ENCODE measurements around the gene TTBK2.
A peak's percentile ranks its signal among the peaks of the same experiment; 100 is the strongest.

Gene TTBK2

GRCh38 chr15:42933886-42934667 is 13.5 kb upstream of the TTBK2 start:
- WGBS, 2 donors (ENCODE audit: extremely low coverage in 2 of 2, insufficient read length in 2 of 2, insufficient replicate concordance in 1 of 2), result no CpG with 5 or more reads among the region's 7 CpGs

GRCh38 chr15:42932833-42933515 is 12.4 kb upstream of the TTBK2 start:
- DNase-seq (ENCODE audit: low spot score), result no peak
- Histone ChIP-seq H3K18ac (ENCODE audit: low read length) (no peak overlapping the region), H2BK120ac (ENCODE audit: low read depth, low read length) (no peak overlapping the region), H3K9ac (ENCODE audit: low read depth, low read length, poor library complexity) (no peak overlapping the region), H3K23ac (ENCODE audit: low read depth, low read length, poor library complexity) (no peak overlapping the region), H4K91ac (ENCODE audit: low read depth, low read length, poor library complexity) (no peak overlapping the region), H3K27me3 (ENCODE audit: control insufficient read depth in 3 of 3, insufficient read depth in 3 of 3, low read depth in 1 of 3, low read length in 3 of 3) (no peaks in the 10 kb centered on the region), H3K4me1 (ENCODE audit: control insufficient read depth in 2 of 2, insufficient read depth in 1 of 2, low read depth in 1 of 2, low read length in 2 of 2) (no peaks in the 10 kb centered on the region), H3K79me1 (ENCODE audit: low read depth, low read length) (no peaks in the 10 kb centered on the region), H2AK5ac (ENCODE audit: low read depth, low read length) (no peak overlapping the region), H3K14ac (ENCODE audit: low read length) (no peak overlapping the region), H3K4ac (ENCODE audit: low read length) (no peak overlapping the region), H2BK15ac (ENCODE audit: low read length) (no peak overlapping the region), H3K4me2 (ENCODE audit: insufficient read depth, low read length, poor library complexity, severe bottlenecking) (no peak overlapping the region), H3K9me3 (replicated peaks in 1 of 2; ENCODE audit: control insufficient read depth in 2 of 2, insufficient read depth in 1 of 2, low read depth in 1 of 2, low read length in 2 of 2) (peaks cover 0 to 2% of the 10 kb centered on the region in 2 donors), H3K4me3 (ENCODE audit: low read length in 2 of 2) (no peak overlapping the region), H3K27ac (replicated peaks; ENCODE audit: low read length) (no peak overlapping the region), H3K36me3 (replicated peaks in 1 of 2; ENCODE audit: control insufficient read depth in 2 of 2, insufficient read depth in 2 of 2, low read length in 2 of 2) (no peaks in the 10 kb centered on the region), H2BK12ac (ENCODE audit: low read length) (no peak overlapping the region), H4K8ac (ENCODE audit: low read depth, low read length) (no peak overlapping the region), H2AFZ (ENCODE audit: low read length) (peak overlapping the region; percentile 51), H2BK5ac (ENCODE audit: low read length) (no peak overlapping the region)
- WGBS, 2 donors (ENCODE audit: extremely low coverage in 2 of 2, insufficient read length in 2 of 2, insufficient replicate concordance in 1 of 2), result no CpG with 5 or more reads among the region's 2 CpGs

More at GRCh38 chr15:42933886-42934667, 13.5 kb upstream of the TTBK2 start:
- Histone ChIP-seq H2BK12ac (ENCODE audit: low read length) (no peak overlapping the region), H4K8ac (ENCODE audit: low read depth, low read length) (no peak overlapping the region), H3K27ac (replicated peaks; ENCODE audit: low read length) (no peak overlapping the region), H4K91ac (ENCODE audit: low read depth, low read length, poor library complexity) (no peak overlapping the region), H2AFZ (ENCODE audit: low read length) (no peak overlapping the region), H3K79me1 (ENCODE audit: low read depth, low read length) (no peaks in the 10 kb centered on the region), H3K4me2 (ENCODE audit: insufficient read depth, low read length, poor library complexity, severe bottlenecking) (no peak overlapping the region), H3K27me3 (ENCODE audit: control insufficient read depth in 3 of 3, insufficient read depth in 3 of 3, low read depth in 1 of 3, low read length in 3 of 3) (no peaks in the 10 kb centered on the region), H3K4me1 (ENCODE audit: control insufficient read depth in 2 of 2, insufficient read depth in 1 of 2, low read depth in 1 of 2, low read length in 2 of 2) (no peaks in the 10 kb centered on the region), H3K4ac (ENCODE audit: low read length) (no peak overlapping the region), H2AK5ac (ENCODE audit: low read depth, low read length) (no peak overlapping the region), H3K9me3 (replicated peaks in 1 of 2; ENCODE audit: control insufficient read depth in 2 of 2, insufficient read depth in 1 of 2, low read depth in 1 of 2, low read length in 2 of 2) (peaks cover 0 to 2% of the 10 kb centered on the region in 2 donors), H3K23ac (ENCODE audit: low read depth, low read length, poor library complexity) (no peak overlapping the region), H3K18ac (ENCODE audit: low read length) (no peak overlapping the region), H3K36me3 (replicated peaks in 1 of 2; ENCODE audit: control insufficient read depth in 2 of 2, insufficient read depth in 2 of 2, low read length in 2 of 2) (no peaks in the 10 kb centered on the region), H3K14ac (ENCODE audit: low read length) (no peak overlapping the region), H3K4me3 (ENCODE audit: low read length in 2 of 2) (no peak overlapping the region), H3K9ac (ENCODE audit: low read depth, low read length, poor library complexity) (no peak overlapping the region), H2BK120ac (ENCODE audit: low read depth, low read length) (no peak overlapping the region), H2BK15ac (ENCODE audit: low read length) (no peak overlapping the region), H2BK5ac (ENCODE audit: low read length) (no peak overlapping the region)
- DNase-seq (ENCODE audit: low spot score), result no peak

- H3K18ac ChIP-seq (ENCODE audit: low read length), result no peak overlapping the region
- no peak overlapping the region for H3K27ac ChIP-seq (replicated peaks; ENCODE audit: low read length)
- no peak overlapping the region for H3K4me2 ChIP-seq (ENCODE audit: insufficient read depth, low read length, poor library complexity, severe bottlenecking)
- H2BK15ac ChIP-seq (ENCODE audit: low read length), result no peak overlapping the region
- H2BK12ac ChIP-seq (ENCODE audit: low read length), result no peak overlapping the region
- H4K8ac ChIP-seq (ENCODE audit: low read depth, low read length), result no peak overlapping the region
- no peak overlapping the region for H2AK5ac ChIP-seq (ENCODE audit: low read depth, low read length)
- peaks cover 0 to 2% of the 10 kb centered on the region in 2 donors for H3K9me3 ChIP-seq (replicated peaks in 1 of 2; ENCODE audit: control insufficient read depth in 2 of 2, insufficient read depth in 1 of 2, low read depth in 1 of 2, low read length in 2 of 2)
- H3K23ac ChIP-seq (ENCODE audit: low read depth, low read length, poor library complexity), result no peak overlapping the region
- no peak overlapping the region for H2BK5ac ChIP-seq (ENCODE audit: low read length)
- no CpG with 5 or more reads among the region's 7 CpGs for WGBS, 2 donors (ENCODE audit: extremely low coverage in 2 of 2, insufficient read length in 2 of 2, insufficient replicate concordance in 1 of 2)
- H3K27me3 ChIP-seq (ENCODE audit: control insufficient read depth in 3 of 3, insufficient read depth in 3 of 3, low read depth in 1 of 3, low read length in 3 of 3), result no peaks in the 10 kb centered on the region
- H3K4me1 ChIP-seq (ENCODE audit: control insufficient read depth in 2 of 2, insufficient read depth in 1 of 2, low read depth in 1 of 2, low read length in 2 of 2), result no peaks in the 10 kb centered on the region
- H3K9ac ChIP-seq (ENCODE audit: low read depth, low read length, poor library complexity), result no peak overlapping the region
- H3K14ac ChIP-seq (ENCODE audit: low read length), result no peak overlapping the region
- H4K91ac ChIP-seq (ENCODE audit: low read depth, low read length, poor library complexity), result no peak overlapping the region
- H3K4me3 ChIP-seq (ENCODE audit: low read length in 2 of 2), result no peak overlapping the region
- H2AFZ ChIP-seq (ENCODE audit: low read length), result no peak overlapping the region
- no peaks in the 10 kb centered on the region for H3K36me3 ChIP-seq (replicated peaks in 1 of 2; ENCODE audit: control insufficient read depth in 2 of 2, insufficient read depth in 2 of 2, low read length in 2 of 2)
- H3K79me1 ChIP-seq (ENCODE audit: low read depth, low read length), result no peaks in the 10 kb centered on the region
- no peak for DNase-seq (ENCODE audit: low spot score)
- no peak overlapping the region for H3K4ac ChIP-seq (ENCODE audit: low read length)
- H2BK120ac ChIP-seq (ENCODE audit: low read depth, low read length), result no peak overlapping the region
These were observed 11.3 kb upstream of the TTBK2 start for GRCh38 chr15:42931702-42932486.

Measured in neuronal stem cell (in vitro differentiated cells).